ENCODE data around the gene TMEM164. TPM values are rescaled to one million over a fixed set of nuclear protein-coding genes. Genes with fewer than 3 reads are reported as not detected.

Gene TMEM164
- total RNA-seq, 1 experiment from 2014 or later = 32.6 TPM

- no TSS peak for BruUV-seq (replicated peaks)
- no peak for TF ChIP-seq CTCF (IDR thresholded peaks at IDR 0.05; ENCODE audit: unreplicated experiment)
- intact Hi-C loops (cut with micrococcal nuclease; ENCODE audit: unreplicated experiment) = loop anchor here (5.0 kb wide), 2 partner anchors 68 to 103 kb away; partner anchors contain the start of gene AMMECR1
- no peak for DNase-seq
- Mint-ChIP-seq H3K9me3 (ENCODE audit: low read depth, unreplicated experiment) (no peaks in the 10 kb centered on the region), H3K4me3 (ENCODE audit: low read depth, unreplicated experiment) (no peak overlapping the region), H3K27me3 (ENCODE audit: unreplicated experiment) (no peaks in the 10 kb centered on the region), H3K4me1 (ENCODE audit: low read depth, unreplicated experiment) (peaks cover 38% of the 10 kb centered on the region), H3K36me3 (ENCODE audit: insufficient read depth, unreplicated experiment) (no peaks in the 10 kb centered on the region), H3K27ac (ENCODE audit: unreplicated experiment) (no peak overlapping the region)
- CTCF ChIA-PET = no interaction called here
These were observed 211.8 kb downstream of the TMEM164 start for GRCh38 chrX:110214684-110215083.

- no peak for TF ChIP-seq CTCF (IDR thresholded peaks at IDR 0.05; ENCODE audit: unreplicated experiment)
- Mint-ChIP-seq H3K27me3 (ENCODE audit: unreplicated experiment) (no peaks in the 10 kb centered on the region), H3K9me3 (ENCODE audit: low read depth, unreplicated experiment) (no peaks in the 10 kb centered on the region), H3K4me3 (ENCODE audit: low read depth, unreplicated experiment) (peak overlapping the region; percentile 43), H3K27ac (ENCODE audit: unreplicated experiment) (peak overlapping the region; percentile 72), H3K4me1 (ENCODE audit: low read depth, unreplicated experiment) (peaks cover 31% of the 10 kb centered on the region), H3K36me3 (ENCODE audit: insufficient read depth, unreplicated experiment) (no peaks in the 10 kb centered on the region)
- DNase-seq = no peak
- no TSS peak for BruUV-seq (replicated peaks)
- CTCF ChIA-PET = interaction anchor here (1.2 kb wide), 1 partner anchor 33 kb away, joined by 3 read pairs; no protein-coding TSS in a partner anchor
- intact Hi-C loops (cut with micrococcal nuclease; ENCODE audit: unreplicated experiment) = loop anchor here (5.0 kb wide), 2 partner anchors 67 to 102 kb away; partner anchors contain the start of gene AMMECR1
These were observed 212.5 kb downstream of the TMEM164 start for GRCh38 chrX:110215411-110215810.

GRCh38 chrX:110216027-110216426 is 213.1 kb downstream of the TMEM164 start:
- CTCF ChIA-PET = interaction anchor here (1.2 kb wide), 1 partner anchor 34 kb away, joined by 3 read pairs; no protein-coding TSS in a partner anchor
- Mint-ChIP-seq H3K27ac (ENCODE audit: unreplicated experiment) (peak overlapping the region; percentile 72), H3K4me1 (ENCODE audit: low read depth, unreplicated experiment) (peaks cover 27% of the 10 kb centered on the region), H3K27me3 (ENCODE audit: unreplicated experiment) (no peaks in the 10 kb centered on the region), H3K4me3 (ENCODE audit: low read depth, unreplicated experiment) (peak overlapping the region; percentile 43), H3K9me3 (ENCODE audit: low read depth, unreplicated experiment) (no peaks in the 10 kb centered on the region), H3K36me3 (ENCODE audit: insufficient read depth, unreplicated experiment) (no peaks in the 10 kb centered on the region)
- no TSS peak for BruUV-seq (replicated peaks)
- intact Hi-C loops (cut with micrococcal nuclease; ENCODE audit: unreplicated experiment) = loop anchor here (5.0 kb wide), 2 partner anchors 66 to 101 kb away; partner anchors contain the start of gene AMMECR1
- no peak for DNase-seq
- TF ChIP-seq CTCF (IDR thresholded peaks at IDR 0.05; ENCODE audit: unreplicated experiment) = no peak

- no peak for DNase-seq
- BruUV-seq (replicated peaks) = no TSS peak
These were observed 215.7 kb downstream of the TMEM164 start for GRCh38 chrX:110218591-110218990.

More at GRCh38 chrX:110218591-110218990, 215.7 kb downstream of the TMEM164 start:
- no peaks in the 10 kb centered on the region for H3K36me3 Mint-ChIP-seq (ENCODE audit: insufficient read depth, unreplicated experiment)
- peaks cover 3% of the 10 kb centered on the region for H3K9me3 Mint-ChIP-seq (ENCODE audit: low read depth, unreplicated experiment)
- intact Hi-C loops (cut with micrococcal nuclease; ENCODE audit: unreplicated experiment) = loop anchor here (5.0 kb wide), 2 partner anchors 64 to 99 kb away; partner anchors contain the start of gene AMMECR1
- peaks cover 30% of the 10 kb centered on the region for H3K4me1 Mint-ChIP-seq (ENCODE audit: low read depth, unreplicated experiment)
- TF ChIP-seq CTCF (IDR thresholded peaks at IDR 0.05; ENCODE audit: unreplicated experiment) = no peak
- no peak overlapping the region for H3K4me3 Mint-ChIP-seq (ENCODE audit: low read depth, unreplicated experiment)
- H3K27ac Mint-ChIP-seq (ENCODE audit: unreplicated experiment) = no peak overlapping the region
- CTCF ChIA-PET = no interaction called here
- no peaks in the 10 kb centered on the region for H3K27me3 Mint-ChIP-seq (ENCODE audit: unreplicated experiment)
